ENCODE measurements around the gene UBE2U. TPM values are rescaled to one million over a fixed set of nuclear protein-coding genes. Genes with fewer than 3 reads are reported as not detected.

Gene UBE2U
- total and polyA plus RNA-seq, 2 of the 4 experiments (the other 2 are of a cell fraction): not detected

DNA sequence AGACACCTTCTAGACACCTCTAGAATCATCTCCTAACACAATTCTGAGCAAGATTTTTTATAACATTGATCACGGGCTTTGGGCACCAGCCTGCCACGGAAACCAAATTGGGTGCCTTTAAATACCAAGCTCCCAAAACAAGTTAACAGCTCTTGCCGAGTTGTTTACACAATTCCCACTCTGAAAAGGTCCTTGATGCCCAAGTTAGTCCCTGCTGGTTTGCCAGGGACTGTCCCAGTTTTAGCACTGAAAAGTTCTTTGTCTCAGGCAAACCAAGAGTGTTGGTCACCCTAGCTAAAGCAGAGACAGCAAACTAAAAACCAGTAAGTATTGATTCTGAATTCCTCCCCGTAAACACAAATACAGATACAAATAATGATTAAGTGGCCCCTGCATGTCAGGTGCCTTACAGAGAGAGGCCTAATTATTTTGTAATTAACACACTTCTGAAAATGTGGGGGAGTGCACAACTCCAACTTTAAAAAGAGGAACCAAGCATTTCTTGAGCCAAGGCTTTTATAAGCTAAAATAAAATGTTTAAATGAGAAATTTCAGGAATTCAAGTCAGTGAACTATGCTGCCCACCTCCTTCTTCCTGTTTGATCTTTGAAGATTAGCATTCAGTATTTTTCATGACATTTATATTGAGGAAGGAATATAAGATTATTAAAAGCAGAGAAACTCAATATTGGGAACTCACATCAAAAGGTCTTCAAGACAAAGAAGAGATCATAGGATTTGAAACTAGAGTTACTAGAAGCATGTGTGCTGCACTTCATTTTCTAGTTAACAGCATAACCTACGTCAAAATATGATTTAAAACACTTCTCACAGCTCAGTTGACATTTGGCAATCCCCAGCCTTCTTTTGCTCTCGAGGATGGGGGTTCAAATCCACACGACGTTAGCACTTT is 9.0 kb upstream of the UBE2U start:
- Histone ChIP-seq H3K79me1 (ENCODE audit: low read depth in 1 of 2, low read length in 2 of 2) (no peaks in the 10 kb centered on the region), H3K36me3 (ENCODE audit: control insufficient read depth, insufficient read depth, low read length) (no peaks in the 10 kb centered on the region), H3K4me3 (ENCODE audit: insufficient read depth, low read depth, low read length) (no peak overlapping the region), H2BK20ac (ENCODE audit: low read depth, low read length) (no peak overlapping the region), H2BK120ac (ENCODE audit: low read depth, low read length) (no peak overlapping the region), H4K20me1 (ENCODE audit: insufficient read depth, low read length) (no peaks in the 10 kb centered on the region), H4K8ac (ENCODE audit: low read depth in 2 of 2, low read length in 2 of 2) (no peak overlapping the region), H3K4me1 (ENCODE audit: control insufficient read depth, insufficient read depth, low read length) (no peaks in the 10 kb centered on the region), H3K4me2 (ENCODE audit: low read depth, low read length) (no peak overlapping the region), H3K27ac (ENCODE audit: insufficient read depth, low read length) (no peak overlapping the region), H3K18ac (ENCODE audit: low read depth, low read length) (no peak overlapping the region), H3K56ac (ENCODE audit: extremely low read depth, insufficient read depth, low read length) (no peak overlapping the region), H2AK5ac (ENCODE audit: low read depth, low read length) (no peak overlapping the region), H3K9me3 (ENCODE audit: control insufficient read depth, insufficient read depth, low read length) (no peaks in the 10 kb centered on the region), H3K27me3 (ENCODE audit: control insufficient read depth, insufficient read depth, low read length) (no peaks in the 10 kb centered on the region), H4K91ac (ENCODE audit: insufficient read depth, low read depth, low read length) (no peak overlapping the region), H2BK5ac (ENCODE audit: low read depth, low read length, poor library complexity, severe bottlenecking) (no peak overlapping the region), H2BK15ac (ENCODE audit: low read depth, low read length) (no peak overlapping the region), H3K9ac (ENCODE audit: low read depth, low read length) (no peak overlapping the region), H3K9me1 (ENCODE audit: insufficient read depth, low read length) (no peaks in the 10 kb centered on the region), H2AFZ (replicated peaks; ENCODE audit: low read length, poor library complexity) (no peak overlapping the region), H2AK9ac (replicated peaks; ENCODE audit: low read depth, low read length, poor library complexity) (no peak overlapping the region), H3K14ac (replicated peaks; ENCODE audit: low read depth, low read length) (no peak overlapping the region), H3K23ac (ENCODE audit: low read depth, low read length) (no peak overlapping the region), H3K4ac (ENCODE audit: low read depth, low read length) (no peak overlapping the region), H4K5ac (ENCODE audit: low read depth, low read length) (no peak overlapping the region)
- ChIA-PET POLR2A (ENCODE audit: unreplicated experiment) (no interaction called here), CTCF (interaction anchor here (0.9 kb wide), 1 partner anchor 531 kb away, joined by 3 read pairs; no protein-coding TSS in a partner anchor)
- BruUV-seq (replicated peaks): no TSS peak
- in situ Hi-C loops (cut with MboI; ENCODE audit: low sequenced_read_pairs) (no loop called here), dilution Hi-C loops (cut with HindIII; ENCODE audit: low sequenced_read_pairs, unreplicated experiment) (no loop called here), intact Hi-C loops (cut with micrococcal nuclease) (no loop called here)
- ATAC-seq (ENCODE audit: low read depth) (no peak), DNase-seq (no peak)
- 56% methylated on average over 3 of the region's 8 CpGs; no CpG with 5 or more reads in 1 of the 2 experiments for WGBS, 2 experiments (ENCODE audit: extremely low coverage in 2 of 2, insufficient read length in 1 of 2)
- TF ChIP-seq BHLHE40 (IDR thresholded peaks at IDR 0.05; ENCODE audit: low read depth, low read length) (no peak), RCOR1 (IDR thresholded peaks at IDR 0.05; ENCODE audit: insufficient replicate concordance, low read length) (no peak)
